K562 (cell line): ENCODE data around the gene SSU72. TPM values are rescaled to one million over a fixed set of nuclear protein-coding genes. Genes with fewer than 3 reads are reported as not detected.

ENCODE experiments used
- ATAC-seq: fragments of 200-7000 bp; cut with Tn5 transposase; 3 replicates; pipeline ENCODE4 v1.9.1; 2020; ENCODE audit warnings: moderate library complexity
- BruUV-seq: library from RNA; stranded (reverse); fragments of 400-500 nt; replicated peaks from 2 replicates; lab custom pipeline; 2021; lab: Mats Ljungman, UMichigan
- CTCF ChIA-PET: fragments of 300-600 bp; formaldehyde crosslinking; extraction: SDS; loops from one replicate; lab custom pipeline; 2021; ENCODE audit warnings: low intra/inter-chr PET ratio; lab: Yijun Ruan, JAX
- POLR2A ChIA-PET: fragments of 300-600, 350-650 bp; sonication (Branson Sonifier 250); formaldehyde crosslinking; extraction: SDS; loops from one replicate; lab custom pipeline; 2021; ENCODE audit warnings: antibody characterized with exemption, inconsistent platforms; lab: Yijun Ruan, JAX
- DNase-seq, 4 experiments: peaks; one replicate each; pipeline versions ENCODE4 v3.0.0 to v3.0.0-alpha.2; 2011 to 2018; ENCODE audit warnings: low spot score in 3 of 4, mixed read lengths in 3 of 4; ENCODE audit errors: extremely low read depth in 1 of 4
- FAIRE-seq: peaks from 2 replicates; lab custom pipeline; 2011; peaks lifted over from hg19 to GRCh38; lab: Jason Lieb, UNC
- H2AFZ ChIP-seq: 2 replicates; pipeline ENCODE4 v1.6.0; 2011; ENCODE audit warnings: low read depth, low read length, control low read depth, inconsistent platforms
- H3K27ac ChIP-seq: fragments of 200-600 bp; 3 replicates; pipeline ENCODE4 v1.8.0; 2011; ENCODE audit warnings: low read depth, mild to moderate bottlenecking, control low read depth, inconsistent platforms, low read length, moderate library complexity, mixed read lengths; ENCODE audit errors: extremely low read depth
- H3K27me3 ChIP-seq, 2 experiments: fragments of 300-600 bp in 1 of 2; 2 replicates in 1 of 2; 3 replicates in 1 of 2; pipeline versions ENCODE4 v1.6.0 to v1.8.0; 2011; ENCODE audit warnings: inconsistent platforms in 2 of 2, low read length in 2 of 2, mild to moderate bottlenecking in 1 of 2, mixed read lengths in 1 of 2, moderate library complexity in 1 of 2; ENCODE audit not compliant: control insufficient read depth in 2 of 2, insufficient read depth in 2 of 2
- H3K36me3 ChIP-seq: fragments of 300-600 bp; 3 replicates; pipeline ENCODE4 v1.8.0; 2011; ENCODE audit warnings: mild to moderate bottlenecking, low read length, inconsistent platforms; ENCODE audit not compliant: control insufficient read depth, insufficient read depth
- H3K4me1 ChIP-seq, 2 experiments: fragments of 200-600 bp in 1 of 2; replicated peaks in 1 of 2; 2 replicates in 1 of 2; 3 replicates in 1 of 2; pipeline versions ENCODE4 v1.5.1 to v1.8.0; 2011; ENCODE audit warnings: inconsistent platforms in 2 of 2, low read length in 2 of 2, mild to moderate bottlenecking in 1 of 2, mixed read lengths in 1 of 2, moderate library complexity in 1 of 2; ENCODE audit not compliant: control insufficient read depth in 2 of 2, insufficient read depth in 2 of 2
- H3K4me2 ChIP-seq: 2 replicates; pipeline ENCODE4 v1.6.1; 2011; ENCODE audit warnings: low read length, control low read depth, inconsistent platforms, mixed read lengths; ENCODE audit not compliant: insufficient read depth
- H3K4me3 ChIP-seq: fragments of 200-600 bp; sonication (generic), shearing (Covaris generic); 2 replicates; pipeline ENCODE4 v1.5.1; 2016; ENCODE audit warnings: control low read depth, inconsistent platforms
- H3K79me2 ChIP-seq: fragments of 200-600 bp; 3 replicates; pipeline ENCODE4 v1.8.0; 2011; ENCODE audit warnings: low read length, inconsistent platforms; ENCODE audit not compliant: control insufficient read depth, insufficient read depth
- H3K9ac ChIP-seq, 2 experiments: 2 replicates each; pipeline versions ENCODE4 v1.6.0 to v1.6.1; 2011; ENCODE audit warnings: low read depth in 2 of 2, low read length in 2 of 2, control low read depth in 1 of 2, inconsistent platforms in 1 of 2, mild to moderate bottlenecking in 1 of 2, mixed read lengths in 1 of 2; ENCODE audit not compliant: insufficient read depth in 1 of 2
- H3K9me1 ChIP-seq: one replicate; pipeline ENCODE4 v1.6.0; 2011; ENCODE audit warnings: inconsistent platforms, mild to moderate bottlenecking, low read length, moderate library complexity; ENCODE audit not compliant: control insufficient read depth, insufficient read depth
- H3K9me3 ChIP-seq: replicated peaks from 2 replicates; pipeline ENCODE4 v1.5.1; 2011; ENCODE audit warnings: low read depth, low read length, inconsistent platforms; ENCODE audit not compliant: control insufficient read depth, insufficient read depth
- H4K20me1 ChIP-seq: replicated peaks from 2 replicates; pipeline ENCODE4 v1.6.1; 2011; ENCODE audit warnings: low read length, inconsistent platforms, mixed read lengths; ENCODE audit not compliant: control insufficient read depth, insufficient read depth
- ARID3B ChIP-seq: fragments of 250-450 bp; sonication (Bioruptor Pico); IDR thresholded peaks from 2 replicates; pipeline ENCODE4 v1.4.0; 2020; ENCODE audit warnings: borderline replicate concordance
- CREB3 ChIP-seq: fragments of 450-650 bp; conservative IDR thresholded peaks from 2 replicates; pipeline ENCODE4 v1.6.1; 2016; ENCODE audit warnings: missing genetic modification characterization, low read depth, mild to moderate bottlenecking, missing compliant biosample characterization, moderate library complexity
- KDM2B ChIP-seq: fragments of 250-450 bp; sonication (Bioruptor Pico); IDR thresholded peaks from 2 replicates; pipeline ENCODE4 v1.8.0; 2021; ENCODE audit warnings: mild to moderate bottlenecking, moderate library complexity
- MLX ChIP-seq, 2 experiments: fragments of 450-650 bp in 1 of 2; sonication (generic) in 1 of 2; formaldehyde crosslinking; conservative IDR thresholded peaks; 2 replicates each; pipeline versions ENCODE4 v1.4.0 to v1.8.1; 2020 to 2022; ENCODE audit warnings: mild to moderate bottlenecking in 1 of 2, missing genetic modification reagents in 1 of 2
- MNT ChIP-seq, 2 experiments: fragments of 450-650 bp; conservative IDR thresholded peaks; 2 replicates each; pipeline ENCODE4 v1.6.1; 2017; ENCODE audit warnings: mild to moderate bottlenecking in 2 of 2, moderate library complexity in 2 of 2
- MYNN ChIP-seq, 2 experiments: sonication (generic); formaldehyde crosslinking in 1 of 2; IDR thresholded peaks; 2 replicates each; pipeline versions ENCODE4 v1.5.0 to v1.6.1; 2016 to 2020; ENCODE audit warnings: antibody characterized with exemption in 1 of 2, missing genetic modification reagents in 1 of 2
- PRDM10 ChIP-seq: fragments of 450-650 bp; IDR thresholded peaks from 2 replicates; pipeline ENCODE4 v1.6.1; 2018; ENCODE audit not compliant: partially characterized antibody
- SUPT5H ChIP-seq: fragments of 450-650 bp; IDR thresholded peaks from 2 replicates; pipeline ENCODE4 v1.6.1; 2016
- ZNF124 ChIP-seq: sonication (generic); formaldehyde crosslinking; IDR thresholded peaks from 2 replicates; pipeline ENCODE4 v1.8.1; 2022; ENCODE audit warnings: missing genetic modification reagents
- ZNF512 ChIP-seq: IDR thresholded peaks from 2 replicates; pipeline ENCODE4 v1.6.1; 2016; ENCODE audit warnings: missing genetic modification characterization, missing compliant biosample characterization
- WGBS: fragments of 100-300 bp; shearing (Covaris generic); methylation state at CpG from one replicate; pipeline ENCODE4 v1.1.6; 2016; ENCODE audit warnings: low coverage, mixed read lengths; ENCODE audit not compliant: insufficient coverage; ENCODE audit errors: missing lambda C conversion rate; 5-methylcytosine and 5-hydroxymethylcytosine counted together
- in situ Hi-C: fragments of 300-500 bp; cut with MboI; formaldehyde crosslinking; loops from 4 replicates; pipeline ENCODE4 v1.15.0; 2018; ENCODE audit warnings: inconsistent platforms, mixed read lengths
- intact Hi-C: fragments of 100-400 bp; cut with micrococcal nuclease; formaldehyde crosslinking; loops from 2 replicates; pipeline ENCODE4 v1.14.2; 2022
- polyA plus RNA-seq, 8 experiments: library from polyadenylated mRNA; depleted of rRNA in 4 of 8; stranded (reverse) in 5 of 8; unstranded in 3 of 8; fragments of >200 nt; fragmentation: Nextera tagmentation in 2 of 8; fragmentation: Illumina TruSeq in 1 of 8; extraction: Ambion mirVana in 2 of 8; extraction: Trizol in 1 of 8; gene quantifications; 2 replicates each; pipeline versions ENCODE4 v1.2.1 to v1.2.3, GENCODE V29; 2011 to 2014; ENCODE audit warnings: inconsistent platforms in 1 of 8, missing spikeins in 1 of 8
- total RNA-seq, 7 experiments: library from RNA; depleted of rRNA in 6 of 7; stranded (reverse); fragments of >200 nt in 6 of 7; fragmentation: Illumina TruSeq in 2 of 7; extraction: Trizol in 2 of 7; gene quantifications; 2 replicates each; pipeline versions ENCODE4 v1.2.1 to v1.2.3, GENCODE V29; 2011 to 2021; ENCODE audit warnings: low replicate concordance in 1 of 7

Gene SSU72
- total and polyA plus RNA-seq, 9 of the 15 experiments (the other 6 are each of a cell fraction or from before 2014, with no cell fraction given) = 70.8 to 201 (median 94.6) TPM

- TSS peak; percentile 3 for BruUV-seq
- POLR2A ChIA-PET = interaction anchor here (0.9 kb wide), 1 partner anchor 17 kb away, joined by 4 read pairs; no protein-coding TSS in a partner anchor
- no peak; the same call in 2 of the 3 replicates for ATAC-seq
- TF ChIP-seq PRDM10 = no peak
- TF ChIP-seq SUPT5H = peak; percentile 42; the same call in 1 of the 2 replicates
- TF ChIP-seq KDM2B (CRISPR knock-in tag) = no peak
- TF ChIP-seq MYNN (IDR thresholded peaks at IDR 0.05) = 0 out of 2 replicates have a peak, but pooled peaks have one; percentile 17
- TF ChIP-seq MYNN (CRISPR knock-in tag; IDR thresholded peaks at IDR 0.05) = no peak
- no peak for TF ChIP-seq MNT (conservative IDR thresholded peaks at IDR 0.05)
- TF ChIP-seq MLX (CRISPR knock-in tag; conservative IDR thresholded peaks at IDR 0.05) = no peak
- TF ChIP-seq ARID3B (CRISPR knock-in tag) = no peak
- no peak for TF ChIP-seq ZNF512 (tag)
- TF ChIP-seq ZNF124 (CRISPR knock-in tag) = 0 out of 2 replicates have a peak, but pooled peaks have one; percentile 43
- no peak for TF ChIP-seq CREB3 (tag)
Observed at GRCh38 chr1:1564268-1564667, 10.4 kb downstream of the SSU72 start.

More at GRCh38 chr1:1564268-1564667, 10.4 kb downstream of the SSU72 start:
- H3K9me1 ChIP-seq = no peaks in the 10 kb centered on the region
- H3K27ac ChIP-seq = no peak overlapping the region; the same call in 2 of the 3 replicates
- peak in 1 of 4 experiments; percentile 47 for DNase-seq
- H2AFZ ChIP-seq = no peak overlapping the region
- CTCF ChIA-PET = no interaction called here
- FAIRE-seq = no peak
- intact Hi-C loops = no loop called here
- H3K4me2 ChIP-seq = no peak overlapping the region
- no peaks in the 10 kb centered on the region for H3K27me3 ChIP-seq
- no peak overlapping the region for H3K4me3 ChIP-seq
- peaks cover 20% of the 10 kb centered on the region for H4K20me1 ChIP-seq
- peaks cover 74% of the 10 kb centered on the region for H3K79me2 ChIP-seq
- 0 out of 4 replicates have a peak overlapping the region, but pooled peaks of 1 of the 2 experiments have one; percentile 36 for H3K9ac ChIP-seq
- H3K36me3 ChIP-seq = peaks cover 92% of the 10 kb centered on the region
- in situ Hi-C loops = no loop called here
- WGBS = 86% methylated on average over 19 of the region's 19 CpGs
- peaks cover 3 to 23% of the 10 kb centered on the region in 2 experiments; a peak in 3 of 5 replicates for H3K4me1 ChIP-seq
- peaks cover 4% of the 10 kb centered on the region; the same call in 1 of the 2 replicates for H3K9me3 ChIP-seq
